CD4-positive, alpha-beta T cell treated with Interleukin-17A for 1 hour (primary cell): ENCODE measurements around the gene MXD4.

Source experiments
- DNase-seq: peaks from one replicate; pipeline ENCODE4 v3.0.0-alpha.2; 2020

The MXD4 gene

DNA sequence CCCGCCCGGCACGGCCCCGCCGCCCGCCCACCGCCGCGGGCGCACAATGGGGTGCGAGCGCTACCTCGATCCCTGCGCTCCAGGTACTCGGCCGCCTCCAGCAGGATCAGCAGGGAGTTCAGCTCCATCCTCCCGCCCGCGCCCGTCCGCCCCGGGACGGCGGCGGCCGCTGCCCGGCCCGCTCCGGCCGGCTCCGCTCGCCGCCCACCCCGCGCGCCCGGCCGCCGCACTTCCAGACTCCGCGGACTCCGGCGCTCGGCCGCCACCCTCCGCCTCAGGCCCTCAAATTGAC is at the start of gene MXD4:
Gene MXD4, minus strand, starts transcription at position 257 of the 292 bp plus-strand sequence. Its CDS starts 129 bp downstream, at position 128.
- DNase-seq: no peak

GRCh38 chr4:2306773-2307410 is 45.0 kb upstream of the MXD4 start:
- DNase-seq: no peak

DNA sequence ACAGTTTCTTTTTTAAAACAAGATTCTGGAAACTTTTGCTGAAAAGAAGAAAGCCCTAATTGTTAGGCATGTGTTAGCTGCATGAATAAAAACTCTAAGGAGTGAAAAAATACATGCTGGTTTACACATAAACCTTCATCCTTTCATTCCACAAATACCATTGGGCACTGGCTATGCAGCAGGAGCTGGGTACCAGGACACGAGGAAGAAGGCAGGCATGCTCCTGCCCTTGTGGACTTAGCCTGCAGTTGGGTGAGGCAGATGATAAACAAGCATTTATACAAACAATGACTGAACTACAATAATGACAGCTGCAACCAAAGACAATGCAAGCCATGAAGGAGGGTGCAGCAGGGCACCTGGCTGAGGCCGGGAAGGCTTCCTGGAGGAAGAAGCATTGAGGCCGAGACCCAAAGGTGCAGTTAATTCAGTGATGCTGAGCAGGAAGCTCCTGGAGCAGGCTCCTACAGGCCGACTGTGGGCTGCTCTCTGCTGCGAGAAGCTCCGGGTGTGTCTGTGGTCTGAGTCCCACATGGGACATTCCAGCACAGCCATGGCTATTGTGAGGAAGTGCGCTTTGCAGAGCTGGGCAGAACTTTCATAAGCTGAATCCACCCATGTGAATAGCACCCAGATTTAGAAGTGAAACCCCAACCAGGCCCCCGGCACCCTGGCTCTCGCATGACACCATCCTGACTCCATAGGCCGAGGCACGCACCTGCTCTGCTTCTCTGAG is 44.0 kb upstream of the MXD4 start:
- DNase-seq: no peak

GRCh38 chr4:2304877-2305561 is 43.1 kb upstream of the MXD4 start:
- DNase-seq: no peak

GRCh38 chr4:2304321-2304876 is 42.5 kb upstream of the MXD4 start:
- no peak for DNase-seq

DNA sequence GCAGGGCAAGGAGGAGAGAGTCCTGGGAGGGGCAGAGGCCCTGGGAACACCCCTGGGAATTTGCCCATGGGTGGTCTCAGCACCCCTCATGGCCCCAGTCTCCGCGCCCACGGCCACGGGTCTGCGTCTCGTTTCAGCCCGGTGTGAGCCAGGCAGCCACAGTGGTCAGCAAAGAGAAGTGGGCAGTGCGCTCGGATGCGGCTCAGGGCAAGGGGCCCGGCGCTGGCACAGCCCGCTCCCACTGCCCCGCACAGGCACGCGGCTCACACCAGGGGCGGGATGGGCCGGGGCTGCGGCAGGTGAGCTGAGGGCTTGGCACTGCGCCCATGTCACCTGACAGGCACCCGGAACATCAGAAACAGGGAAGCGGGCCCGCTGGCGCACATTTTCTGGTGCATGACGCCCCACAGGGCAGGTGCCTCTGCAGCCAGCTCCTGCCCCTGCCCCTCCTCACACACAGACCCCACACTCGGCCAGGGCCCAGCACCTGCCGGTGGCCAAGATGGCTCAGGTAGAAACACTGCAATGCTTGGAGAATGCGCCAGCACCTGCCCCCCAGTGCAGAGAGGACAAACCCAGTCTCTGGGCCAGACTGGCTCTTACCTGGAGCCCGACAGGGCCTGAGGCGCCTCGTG is 41.9 kb upstream of the MXD4 start:
- no peak for DNase-seq

- no peak for DNase-seq
Observed at GRCh38 chr4:2303121-2303685, 41.3 kb upstream of the MXD4 start.

GRCh38 chr4:2302387-2303119 is 40.6 kb upstream of the MXD4 start:
- DNase-seq: no peak

DNA sequence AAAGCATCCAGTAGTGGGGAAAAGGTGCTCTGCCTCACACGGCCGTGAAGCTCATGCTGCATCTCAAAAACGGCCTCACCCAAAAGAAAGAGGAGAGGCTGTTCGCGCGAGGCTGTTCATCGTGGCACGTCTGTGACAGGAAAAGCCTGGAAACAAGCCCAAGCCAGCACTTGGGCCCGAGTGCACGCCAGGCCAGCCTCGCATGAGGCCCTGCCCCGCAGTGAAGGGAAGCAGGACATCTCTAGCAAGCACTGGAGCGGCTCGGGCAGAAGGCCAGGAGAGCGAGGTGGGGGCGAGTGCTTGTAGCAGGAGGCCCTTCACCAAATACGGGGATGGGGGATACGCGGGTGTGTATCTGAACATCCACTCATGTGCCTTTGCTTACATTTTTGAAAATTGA is 39.9 kb upstream of the MXD4 start:
- no peak for DNase-seq

DNA sequence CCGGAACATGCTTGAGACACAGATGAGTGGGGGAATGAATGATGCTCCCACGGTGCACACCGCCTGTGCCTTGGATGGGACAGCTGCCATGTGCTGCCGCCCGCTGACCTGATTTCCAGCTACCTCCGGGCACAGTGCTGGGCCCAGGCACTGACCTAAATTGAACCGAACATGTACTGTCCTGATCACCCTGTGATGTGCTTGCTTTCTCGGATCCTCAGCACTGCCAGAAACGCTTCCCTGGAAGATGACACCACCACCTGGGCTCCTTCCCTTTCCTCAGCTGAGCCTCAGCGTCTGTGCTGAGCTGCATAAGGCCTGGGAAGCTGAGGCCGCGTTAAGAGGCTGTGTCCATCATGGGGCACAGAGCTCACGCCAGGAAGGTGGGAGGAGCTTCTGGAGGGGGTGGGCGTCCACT is 39.3 kb upstream of the MXD4 start:
- DNase-seq: no peak

- DNase-seq: no peak
Observed at GRCh38 chr4:2300431-2301224, 38.7 kb upstream of the MXD4 start.

- DNase-seq: no peak
Observed at GRCh38 chr4:2299794-2300193, 37.9 kb upstream of the MXD4 start.

DNA sequence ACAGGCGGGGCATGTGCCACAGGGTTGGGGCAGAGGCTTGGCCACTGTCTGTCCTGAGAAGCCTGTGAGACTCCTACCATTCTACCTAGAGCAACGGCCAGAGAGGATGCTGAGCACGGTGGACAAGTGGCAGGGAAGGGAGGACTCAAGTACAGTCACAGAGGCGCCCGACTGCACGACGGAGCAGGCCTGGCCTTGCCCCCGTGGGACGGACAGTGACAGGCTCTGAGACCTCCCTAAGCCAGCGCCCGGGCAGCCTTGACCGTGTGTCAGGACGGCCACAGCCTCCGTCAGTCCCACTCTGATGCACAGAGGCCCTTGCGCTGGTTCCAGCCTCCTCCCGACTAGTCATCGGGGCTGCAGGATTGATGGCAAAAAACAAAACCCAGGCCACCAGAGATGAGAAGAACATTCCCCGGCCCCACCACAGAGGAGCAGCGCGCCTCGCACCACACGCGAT is 36.7 kb upstream of the MXD4 start:
- DNase-seq: no peak

- no peak for DNase-seq
Observed at GRCh38 chr4:2297606-2298531, 36.0 kb upstream of the MXD4 start.

DNA sequence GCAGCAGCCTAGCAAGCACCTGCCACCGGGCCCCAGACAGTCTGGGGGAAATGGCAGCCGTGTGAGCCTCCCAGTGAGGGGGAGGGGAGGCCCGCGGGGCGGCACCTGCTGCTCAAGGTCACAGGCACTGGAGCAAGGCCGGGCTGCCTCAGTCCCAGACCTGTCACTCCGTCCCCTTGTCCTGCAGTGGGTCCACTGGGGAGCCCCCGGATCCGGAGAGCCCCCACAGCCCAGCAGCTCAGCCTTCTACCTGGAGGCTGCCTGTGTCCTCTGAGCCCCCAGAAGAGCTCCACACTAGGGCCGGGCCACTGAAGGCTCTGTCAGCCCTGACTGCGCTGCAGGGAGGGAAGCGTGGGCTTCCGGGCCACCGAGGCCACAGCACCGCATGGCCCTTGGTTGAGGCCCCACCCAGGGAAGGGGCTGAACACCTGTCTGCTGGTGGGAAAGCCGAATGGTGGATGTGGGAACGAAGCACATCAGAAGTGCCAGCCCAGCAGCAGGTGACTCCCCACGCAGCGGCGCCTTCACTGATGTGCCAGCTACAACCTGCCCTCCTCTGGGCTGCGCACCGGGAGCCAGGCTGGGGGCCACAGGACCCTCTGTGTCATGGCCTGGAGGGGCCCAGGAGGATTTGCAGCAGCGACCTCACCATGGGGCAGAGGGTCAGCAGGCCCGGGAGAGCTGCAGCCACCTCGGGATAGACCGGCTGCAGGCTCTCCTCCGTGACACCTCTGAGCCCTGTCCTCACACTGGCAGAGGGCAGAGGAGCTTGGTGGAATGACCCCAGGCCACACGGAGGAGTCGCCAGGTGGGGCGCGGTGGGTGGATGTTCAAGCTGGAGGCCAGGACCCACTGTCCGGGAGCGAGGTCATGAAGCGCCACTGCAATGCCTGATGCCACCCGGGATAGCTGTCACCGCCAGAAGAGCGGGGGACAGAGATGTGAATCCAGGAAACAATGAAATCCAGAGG is 35.0 kb upstream of the MXD4 start:
- no peak for DNase-seq

GRCh38 chr4:2295900-2296442 is 34.1 kb upstream of the MXD4 start:
- DNase-seq: no peak

DNA sequence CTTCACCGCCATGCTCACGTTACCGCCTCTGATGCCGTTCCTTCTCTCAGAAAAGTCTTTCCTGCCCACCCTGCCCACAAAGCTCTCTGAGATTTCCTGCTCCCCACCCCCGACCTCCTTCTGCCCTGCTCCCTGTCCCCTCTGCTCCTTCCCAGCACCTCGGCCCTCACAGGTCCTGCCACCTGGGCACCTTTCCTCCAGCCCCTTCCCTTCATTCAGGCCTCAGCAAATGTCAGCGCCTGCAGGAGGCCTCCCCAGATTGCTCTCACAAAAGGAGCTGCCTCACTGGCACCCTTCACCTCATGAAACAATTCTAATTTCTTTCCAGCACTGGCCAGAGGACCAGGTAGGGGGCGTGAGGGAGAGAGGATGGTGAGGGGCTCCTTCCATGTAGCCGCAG is 33.6 kb upstream of the MXD4 start:
- no peak for DNase-seq

DNA sequence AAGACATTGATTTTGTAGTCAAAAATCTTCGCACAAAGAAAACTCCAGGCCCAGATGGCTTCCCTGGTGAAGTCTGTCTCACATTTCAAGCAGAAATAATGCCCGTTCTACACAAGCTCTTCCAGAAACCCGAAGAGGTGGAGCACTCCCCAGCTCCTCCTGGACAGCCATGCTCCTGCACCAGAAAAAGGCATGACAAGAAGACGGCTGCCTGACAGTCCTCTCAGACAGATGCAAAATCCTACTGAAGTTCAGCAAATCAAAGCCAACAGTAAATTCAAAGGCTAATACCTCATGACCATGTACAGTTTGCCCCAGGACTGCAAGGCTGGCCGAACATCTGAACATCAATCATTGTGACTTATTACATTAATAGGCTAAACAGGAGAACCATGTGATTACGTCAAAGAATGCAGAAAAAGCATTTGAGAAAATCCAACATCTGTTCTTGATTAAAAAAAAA is 30.8 kb upstream of the MXD4 start:
- DNase-seq: no peak
